Measurements from ENCODE around the gene GFOD1. TPM values are rescaled to one million over a fixed set of nuclear protein-coding genes. Genes with fewer than 3 reads are reported as not detected.
A peak's percentile ranks its signal among the peaks of the same experiment; 100 is the strongest.

Gene GFOD1
- total and polyA plus RNA-seq, 10 of the 15 experiments (the other 5 are each of a cell fraction or from before 2014, with no cell fraction given) = 6.5 to 41.4 (median 16.0) TPM

DNA sequence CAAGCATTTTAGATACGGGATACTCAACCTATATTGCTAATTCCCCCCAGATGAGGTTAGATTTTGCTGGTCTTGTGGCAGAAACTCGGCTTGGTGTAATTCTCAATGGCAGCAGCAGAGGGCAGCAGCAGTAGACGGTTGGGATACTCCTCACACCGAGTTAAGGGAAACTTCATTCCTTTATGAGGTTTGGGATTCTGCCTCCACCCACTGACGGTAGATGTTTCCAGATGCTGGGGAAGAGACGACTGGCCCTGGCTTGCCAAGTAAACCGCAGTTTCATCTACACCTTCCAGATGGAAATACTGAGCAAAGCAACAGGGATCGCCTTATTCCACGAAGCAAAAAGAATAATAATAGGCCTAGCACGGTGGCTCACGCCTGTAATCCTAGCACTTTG lies 150.8 kb downstream of the GFOD1 start (continued):
- TF ChIP-seq, protein P1, sequence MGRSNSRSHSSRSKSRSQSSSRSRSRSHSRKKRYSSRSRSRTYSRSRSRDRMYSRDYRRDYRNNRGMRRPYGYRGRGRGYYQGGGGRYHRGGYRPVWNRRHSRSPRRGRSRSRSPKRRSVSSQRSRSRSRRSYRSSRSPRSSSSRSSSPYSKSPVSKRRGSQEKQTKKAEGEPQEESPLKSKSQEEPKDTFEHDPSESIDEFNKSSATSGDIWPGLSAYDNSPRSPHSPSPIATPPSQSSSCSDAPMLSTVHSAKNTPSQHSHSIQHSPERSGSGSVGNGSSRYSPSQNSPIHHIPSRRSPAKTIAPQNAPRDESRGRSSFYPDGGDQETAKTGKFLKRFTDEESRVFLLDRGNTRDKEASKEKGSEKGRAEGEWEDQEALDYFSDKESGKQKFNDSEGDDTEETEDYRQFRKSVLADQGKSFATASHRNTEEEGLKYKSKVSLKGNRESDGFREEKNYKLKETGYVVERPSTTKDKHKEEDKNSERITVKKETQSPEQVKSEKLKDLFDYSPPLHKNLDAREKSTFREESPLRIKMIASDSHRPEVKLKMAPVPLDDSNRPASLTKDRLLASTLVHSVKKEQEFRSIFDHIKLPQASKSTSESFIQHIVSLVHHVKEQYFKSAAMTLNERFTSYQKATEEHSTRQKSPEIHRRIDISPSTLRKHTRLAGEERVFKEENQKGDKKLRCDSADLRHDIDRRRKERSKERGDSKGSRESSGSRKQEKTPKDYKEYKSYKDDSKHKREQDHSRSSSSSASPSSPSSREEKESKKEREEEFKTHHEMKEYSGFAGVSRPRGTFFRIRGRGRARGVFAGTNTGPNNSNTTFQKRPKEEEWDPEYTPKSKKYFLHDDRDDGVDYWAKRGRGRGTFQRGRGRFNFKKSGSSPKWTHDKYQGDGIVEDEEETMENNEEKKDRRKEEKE (IDR thresholded peaks at IDR 0.05) = no peak
- TF ChIP-seq TCF7 (IDR thresholded peaks at IDR 0.05; ENCODE audit: borderline replicate concordance) = no peak
- TF ChIP-seq SMARCA5 (IDR thresholded peaks at IDR 0.05) = peak; percentile 66; the same call in 1 of the 2 replicates
- no peak for TF ChIP-seq MYC (IDR thresholded peaks at IDR 0.05; ENCODE audit: insufficient read depth, insufficient read length, insufficient replicate concordance, low read length, severe bottlenecking)
- no peak for TF ChIP-seq CBX5 (IDR thresholded peaks at IDR 0.05; ENCODE audit: low read depth)
- no peak for TF ChIP-seq ZNF622 (IDR thresholded peaks at IDR 0.05)
- peak; percentile 48 for TF ChIP-seq RUNX3 (IDR thresholded peaks at IDR 0.05; ENCODE audit: low read length)
- no peak for TF ChIP-seq TCF12 (IDR thresholded peaks at IDR 0.05; ENCODE audit: low read depth, low read length)
- peak; percentile 71; the same call in 1 of the 2 replicates for TF ChIP-seq YY1 (IDR thresholded peaks at IDR 0.05; ENCODE audit: low read depth, low read length)
- no peak for TF ChIP-seq KDM1A (IDR thresholded peaks at IDR 0.05; ENCODE audit: borderline replicate concordance)
- no peak for TF ChIP-seq ESRRA (IDR thresholded peaks at IDR 0.05; ENCODE audit: low read length)
- no peak for TF ChIP-seq JUND (IDR thresholded peaks at IDR 0.05; ENCODE audit: low read depth, low read length)
- TF ChIP-seq, protein P2, sequence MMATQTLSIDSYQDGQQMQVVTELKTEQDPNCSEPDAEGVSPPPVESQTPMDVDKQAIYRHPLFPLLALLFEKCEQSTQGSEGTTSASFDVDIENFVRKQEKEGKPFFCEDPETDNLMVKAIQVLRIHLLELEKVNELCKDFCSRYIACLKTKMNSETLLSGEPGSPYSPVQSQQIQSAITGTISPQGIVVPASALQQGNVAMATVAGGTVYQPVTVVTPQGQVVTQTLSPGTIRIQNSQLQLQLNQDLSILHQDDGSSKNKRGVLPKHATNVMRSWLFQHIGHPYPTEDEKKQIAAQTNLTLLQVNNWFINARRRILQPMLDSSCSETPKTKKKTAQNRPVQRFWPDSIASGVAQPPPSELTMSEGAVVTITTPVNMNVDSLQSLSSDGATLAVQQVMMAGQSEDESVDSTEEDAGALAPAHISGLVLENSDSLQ (IDR thresholded peaks at IDR 0.05) = no peak
- no peak for TF ChIP-seq SPI1 (IDR thresholded peaks at IDR 0.05; ENCODE audit: borderline replicate concordance, insufficient read depth, low read depth, low read length)
- no peak for TF ChIP-seq MEF2B (IDR thresholded peaks at IDR 0.05; ENCODE audit: partially characterized antibody, poor library complexity, severe bottlenecking)
- TF ChIP-seq USF2 (IDR thresholded peaks at IDR 0.05; ENCODE audit: borderline replicate concordance, low read depth, low read length) = no peak
- no peak for TF ChIP-seq BHLHE40 (IDR thresholded peaks at IDR 0.05; ENCODE audit: borderline replicate concordance in 1 of 2, low read depth in 2 of 2, low read length in 1 of 2)
- no peak for TF ChIP-seq POU2F2 (IDR thresholded peaks at IDR 0.05; ENCODE audit: borderline replicate concordance, low read depth, low read length)
- TF ChIP-seq PAX8 (IDR thresholded peaks at IDR 0.05) = no peak
- TF ChIP-seq CBFB (IDR thresholded peaks at IDR 0.05; ENCODE audit: low read depth) = no peak
- TF ChIP-seq CHD2 (IDR thresholded peaks at IDR 0.05; ENCODE audit: borderline replicate concordance, low read depth, low read length) = no peak
- no peak for TF ChIP-seq ZNF207 (IDR thresholded peaks at IDR 0.05; ENCODE audit: borderline replicate concordance)
- no peak for TF ChIP-seq PML (IDR thresholded peaks at IDR 0.05; ENCODE audit: low read length)
- TF ChIP-seq MTA3 (IDR thresholded peaks at IDR 0.05; ENCODE audit: borderline replicate concordance, low read length) = no peak
- TF ChIP-seq CTCF (IDR thresholded peaks at IDR 0.05 in 2 of 3, conservative IDR thresholded peaks at IDR 0.05 in 1 of 3; ENCODE audit: control insufficient read depth in 2 of 3, extremely low read depth in 1 of 3, insufficient read depth in 1 of 3, low read depth in 3 of 3, low read length in 3 of 3) = peak; percentile 90 to 95 (median 94); a peak in 5 of 6 replicates
- TF ChIP-seq CEBPB (IDR thresholded peaks at IDR 0.05; ENCODE audit: borderline replicate concordance in 1 of 2, low read depth in 2 of 2, low read length in 2 of 2) = no peak

All from GM12878 (cell line).